ENCODE results near the gene PGAP2.
"Not testable (repeated sequence)": the region's sequence is repeated elsewhere in the genome, so short reads cannot be mapped to it uniquely, and the experiment has no call there.

The PGAP2 gene

GRCh38 chr11:3859373-3859881 lies 51.1 kb downstream of the PGAP2 start:
- no peak for DNase-seq

GRCh38 chr11:3860375-3860774 lies 52.0 kb downstream of the PGAP2 start:
- no peak for DNase-seq

GRCh38 chr11:3860898-3861393 lies 52.6 kb downstream of the PGAP2 start:
- DNase-seq = not testable (repeated sequence)

- DNase-seq = no peak
Measured at GRCh38 chr11:3861683-3862082, 53.3 kb downstream of the PGAP2 start.

- no peak for DNase-seq
Measured at GRCh38 chr11:3865388-3866193, 57.2 kb downstream of the PGAP2 start.

GRCh38 chr11:3866206-3866605 lies 57.8 kb downstream of the PGAP2 start:
- DNase-seq = no peak

GRCh38 chr11:3866836-3867208 lies 58.5 kb downstream of the PGAP2 start:
- DNase-seq = no peak

- no peak for DNase-seq
Measured at GRCh38 chr11:3867209-3868091, 59.1 kb downstream of the PGAP2 start.

GRCh38 chr11:3873712-3874349 lies 65.5 kb downstream of the PGAP2 start:
- DNase-seq = no peak
